Kidney epithelial cell (primary cell): ENCODE data around the gene GALNT17. TPM values are rescaled to one million over a fixed set of nuclear protein-coding genes. Genes with fewer than 3 reads are reported as not detected.

Experiments used
- DNase-seq: peaks from one replicate; pipeline ENCODE4 v3.0.0-alpha.2; 2010; ENCODE audit warnings: low read depth
- H3K27me3 ChIP-seq: 2 replicates; pipeline ENCODE4 v1.6.0; 2011; ENCODE audit warnings: low read length; ENCODE audit not compliant: control insufficient read depth, insufficient read depth
- H3K36me3 ChIP-seq: 2 replicates; pipeline ENCODE4 v1.5.1; 2011; ENCODE audit warnings: low read length; ENCODE audit not compliant: control insufficient read depth, insufficient read depth
- H3K4me3 ChIP-seq: 2 replicates; pipeline ENCODE4 v1.5.1; 2011; ENCODE audit warnings: low read depth, mild to moderate bottlenecking, control low read depth, low read length
- total RNA-seq: library from RNA; depleted of rRNA; stranded (reverse); fragments of >200 nt; gene quantifications from 2 replicates; pipeline ENCODE4 v1.2.3, GENCODE V29; 2015
- TF ChIP-seq, protein P1 (sequence below): IDR thresholded peaks from 2 replicates; pipeline ENCODE4 v1.5.1; 2011; ENCODE audit warnings: mild to moderate bottlenecking, moderate library complexity, low read length, control low read depth, inconsistent platforms; ENCODE audit not compliant: insufficient read depth, poor library complexity, severe bottlenecking

Gene GALNT17
- total RNA-seq, 1 donor from 2014 or later: 3.3 TPM

DNA sequence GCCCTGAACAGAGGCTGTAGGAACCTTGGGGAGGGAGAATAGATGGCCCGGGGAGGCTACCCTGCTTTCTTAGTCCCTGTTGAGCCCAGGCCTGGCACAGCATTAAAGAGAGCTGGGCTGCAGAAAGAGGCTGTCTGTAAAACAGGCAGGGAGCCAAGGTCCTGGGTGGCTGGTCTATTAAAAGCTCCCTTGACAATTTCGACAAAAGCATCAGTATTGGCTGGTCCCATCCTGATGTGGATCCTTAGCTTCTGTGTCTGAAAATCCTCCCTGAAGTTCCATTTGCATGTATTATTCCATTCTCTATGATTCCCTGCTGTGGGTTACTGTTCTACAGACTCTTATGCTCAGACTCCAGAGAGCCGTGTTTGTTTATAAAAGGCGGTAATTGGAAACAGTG is 158.5 kb downstream of the GALNT17 start:
- H3K27me3 ChIP-seq: no peaks in the 10 kb centered on the region
- no peak for DNase-seq
- no peak overlapping the region for H3K4me3 ChIP-seq
- TF ChIP-seq, protein P1, sequence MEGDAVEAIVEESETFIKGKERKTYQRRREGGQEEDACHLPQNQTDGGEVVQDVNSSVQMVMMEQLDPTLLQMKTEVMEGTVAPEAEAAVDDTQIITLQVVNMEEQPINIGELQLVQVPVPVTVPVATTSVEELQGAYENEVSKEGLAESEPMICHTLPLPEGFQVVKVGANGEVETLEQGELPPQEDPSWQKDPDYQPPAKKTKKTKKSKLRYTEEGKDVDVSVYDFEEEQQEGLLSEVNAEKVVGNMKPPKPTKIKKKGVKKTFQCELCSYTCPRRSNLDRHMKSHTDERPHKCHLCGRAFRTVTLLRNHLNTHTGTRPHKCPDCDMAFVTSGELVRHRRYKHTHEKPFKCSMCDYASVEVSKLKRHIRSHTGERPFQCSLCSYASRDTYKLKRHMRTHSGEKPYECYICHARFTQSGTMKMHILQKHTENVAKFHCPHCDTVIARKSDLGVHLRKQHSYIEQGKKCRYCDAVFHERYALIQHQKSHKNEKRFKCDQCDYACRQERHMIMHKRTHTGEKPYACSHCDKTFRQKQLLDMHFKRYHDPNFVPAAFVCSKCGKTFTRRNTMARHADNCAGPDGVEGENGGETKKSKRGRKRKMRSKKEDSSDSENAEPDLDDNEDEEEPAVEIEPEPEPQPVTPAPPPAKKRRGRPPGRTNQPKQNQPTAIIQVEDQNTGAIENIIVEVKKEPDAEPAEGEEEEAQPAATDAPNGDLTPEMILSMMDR: no peak
- H3K36me3 ChIP-seq: no peaks in the 10 kb centered on the region

DNA sequence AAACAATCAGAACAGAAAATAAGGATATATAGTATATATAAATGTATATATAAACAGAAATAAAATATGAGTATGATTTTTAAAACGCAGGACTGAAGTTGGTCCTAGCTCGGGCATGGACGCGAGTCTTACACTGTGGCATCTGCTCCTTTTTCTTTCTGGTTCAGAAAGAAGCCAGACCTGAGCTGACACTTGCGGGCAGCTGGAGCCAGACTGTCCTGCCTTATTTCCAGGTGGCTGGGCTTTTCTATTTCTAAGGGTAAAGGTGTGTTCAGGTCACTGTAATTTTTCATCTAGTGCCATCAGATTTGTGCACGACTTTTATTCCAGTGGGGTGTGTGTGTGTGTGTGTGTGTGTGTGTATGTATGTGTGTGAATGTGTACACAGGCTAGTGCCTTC is 166.4 kb downstream of the GALNT17 start:
- TF ChIP-seq, protein P1: no peak
- DNase-seq: no peak
- Histone ChIP-seq H3K4me3 (no peak overlapping the region), H3K27me3 (no peaks in the 10 kb centered on the region), H3K36me3 (no peaks in the 10 kb centered on the region)

DNA sequence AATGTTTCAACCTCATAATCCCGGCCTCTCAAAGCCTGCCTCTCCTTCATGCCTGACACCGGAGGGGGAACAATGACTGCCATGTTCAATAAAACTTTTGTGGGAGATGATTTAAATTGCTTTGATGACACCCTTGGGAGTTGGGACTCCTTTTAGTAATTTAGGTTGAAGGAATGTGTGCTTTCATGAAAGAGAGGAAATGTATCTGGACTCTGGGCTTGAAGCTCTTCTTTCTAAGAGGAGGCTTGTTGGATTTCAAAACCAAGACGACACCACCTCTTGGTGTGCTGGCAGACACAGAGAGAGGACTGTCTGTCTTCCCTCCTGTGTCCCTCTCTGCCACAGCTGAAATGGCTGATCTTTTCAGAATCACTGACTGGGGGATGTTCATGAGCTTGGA is 168.1 kb downstream of the GALNT17 start:
- H3K27me3 ChIP-seq: no peaks in the 10 kb centered on the region
- TF ChIP-seq, protein P1: no peak
- H3K36me3 ChIP-seq: no peaks in the 10 kb centered on the region
- H3K4me3 ChIP-seq: no peak overlapping the region
- DNase-seq: no peak

DNA sequence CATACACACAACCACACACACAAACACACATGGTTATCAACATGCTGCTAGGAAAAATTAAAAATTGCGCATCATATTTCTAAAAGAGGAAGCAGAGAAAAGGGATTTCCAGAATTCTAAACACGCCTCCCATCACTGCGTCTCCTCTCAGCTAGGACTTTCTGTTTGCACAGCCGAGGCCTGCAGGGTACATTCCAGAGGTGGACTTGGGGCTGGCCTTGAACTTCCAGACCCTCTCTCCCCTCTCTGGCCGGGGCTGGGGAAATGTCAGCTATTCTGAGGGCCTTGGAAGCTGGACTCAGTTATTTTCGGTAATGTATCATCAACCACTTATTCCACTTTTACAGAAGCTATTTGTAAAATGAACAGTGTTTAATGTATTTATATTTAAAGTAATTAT is 168.7 kb downstream of the GALNT17 start:
- no peaks in the 10 kb centered on the region for H3K27me3 ChIP-seq
- no peak overlapping the region for H3K4me3 ChIP-seq
- TF ChIP-seq, protein P1: no peak

DNA sequence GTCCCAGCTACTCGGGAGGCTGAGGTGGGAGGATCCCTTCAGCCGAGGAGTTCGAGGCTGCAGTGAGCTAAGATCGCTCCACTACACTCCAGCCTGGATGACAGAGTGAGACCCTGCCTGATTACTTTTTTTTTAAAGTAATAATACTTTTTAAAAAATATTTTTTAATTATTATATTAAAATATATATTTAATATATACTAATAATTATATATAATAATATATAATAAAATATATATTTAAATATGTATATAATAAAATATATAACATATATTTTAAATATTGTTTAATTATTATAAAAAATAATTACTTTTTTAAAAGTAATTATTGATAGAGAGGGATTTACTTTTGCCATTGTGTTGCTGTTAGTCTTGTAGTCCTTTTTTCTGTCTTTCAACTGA is 169.2 kb downstream of the GALNT17 start:
- H3K36me3 ChIP-seq: no peaks in the 10 kb centered on the region
- no peak for DNase-seq
- no peak overlapping the region for H3K4me3 ChIP-seq
- no peaks in the 10 kb centered on the region for H3K27me3 ChIP-seq
- TF ChIP-seq, protein P1: no peak

More for the DNA sequence above, 168.7 kb downstream of the GALNT17 start:
- H3K36me3 ChIP-seq: no peaks in the 10 kb centered on the region
- DNase-seq: no peak

DNA sequence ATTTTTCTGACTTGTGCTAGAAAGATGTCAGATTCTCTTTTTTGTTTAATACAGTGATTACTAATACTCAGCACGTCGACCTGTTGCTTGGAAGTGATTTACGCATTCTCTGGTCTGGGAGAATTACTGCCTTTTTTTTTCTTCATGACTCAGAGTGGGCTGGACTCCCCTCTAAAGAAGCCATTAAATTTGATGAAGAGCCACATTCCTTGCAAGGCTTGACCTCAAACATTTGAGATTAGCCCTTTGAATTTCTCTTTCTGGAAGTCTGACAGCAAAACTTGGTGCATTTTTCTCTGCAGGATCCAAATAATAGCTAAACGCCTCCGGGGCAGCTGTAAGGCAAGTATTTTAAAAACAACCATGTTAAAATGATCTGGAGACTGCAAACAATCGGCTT is 171.6 kb downstream of the GALNT17 start:
- Histone ChIP-seq H3K27me3 (no peaks in the 10 kb centered on the region), H3K36me3 (no peaks in the 10 kb centered on the region), H3K4me3 (no peak overlapping the region)
- TF ChIP-seq, protein P1: no peak
- no peak for DNase-seq
